Measurements from ENCODE around the gene LAMA3.

LAMA3 gene

GRCh38 chr18:23648940-23649607, 40.2 kb upstream of the LAMA3 start:
- no peak overlapping the region for H3K27ac ChIP-seq (ENCODE audit: extremely low read depth, low read depth, low read length)
- peaks cover 3% of the 10 kb centered on the region; the same call in 1 of the 2 replicates for H3K4me1 ChIP-seq (ENCODE audit: control insufficient read depth, insufficient read depth, low read length)
- POLR2A ChIA-PET: no interaction called here
- CTCF ChIA-PET: interaction anchor here (0.6 kb wide), 1 partner anchor 134 kb away, joined by 3 read pairs; no protein-coding TSS in a partner anchor
- H3K36me3 ChIP-seq (ENCODE audit: control insufficient read depth in 2 of 2, insufficient read depth in 1 of 2, low read length in 2 of 2): no peaks in the 10 kb centered on the region
- H3K4me3 ChIP-seq (ENCODE audit: low read depth, low read length): no peak overlapping the region
- no peak for TF ChIP-seq ZNF274 (IDR thresholded peaks at IDR 0.05; ENCODE audit: low read length)
- no peak for TF ChIP-seq ZNF274 (tag by site-specific recombination; IDR thresholded peaks at IDR 0.05; ENCODE audit: borderline replicate concordance)
- no peak for TF ChIP-seq IKZF3 (tag by site-specific recombination; IDR thresholded peaks at IDR 0.05)
- no peak for TF ChIP-seq ZNF416 (tag by site-specific recombination; IDR thresholded peaks at IDR 0.05)
- TF ChIP-seq ZNF571 (tag by site-specific recombination; IDR thresholded peaks at IDR 0.05): no peak
- no peak for TF ChIP-seq ZNF580 (tag by site-specific recombination; IDR thresholded peaks at IDR 0.05)
- no peak for TF ChIP-seq ZNF121 (tag by site-specific recombination; IDR thresholded peaks at IDR 0.05)
- TF ChIP-seq ZNF501 (tag by site-specific recombination; IDR thresholded peaks at IDR 0.05): no peak
- TF ChIP-seq KLF10 (tag by site-specific recombination; IDR thresholded peaks at IDR 0.05): no peak
- TF ChIP-seq ZNF184 (tag by site-specific recombination; IDR thresholded peaks at IDR 0.05): no peak
- no peaks in the 10 kb centered on the region for H3K9me3 ChIP-seq (ENCODE audit: control insufficient read depth, insufficient read depth, low read depth, low read length)

- Histone ChIP-seq H3K9me3 (ENCODE audit: control insufficient read depth, insufficient read depth, low read depth, low read length) (no peaks in the 10 kb centered on the region), H3K27ac (ENCODE audit: extremely low read depth, low read depth, low read length) (peak overlapping the region; percentile 13; the same call in 1 of the 2 replicates), H3K4me1 (ENCODE audit: control insufficient read depth, insufficient read depth, low read length) (peaks cover 3% of the 10 kb centered on the region; the same call in 1 of the 2 replicates), H3K36me3 (ENCODE audit: control insufficient read depth in 2 of 2, insufficient read depth in 1 of 2, low read length in 2 of 2) (no peaks in the 10 kb centered on the region), H3K4me3 (ENCODE audit: low read depth, low read length) (no peak overlapping the region)
- ChIA-PET CTCF (interaction anchor here (0.6 to 1.7 kb wide), 6 partner anchors 9 to 936 kb away, joined by 3 to 5 read pairs (median 4); no protein-coding TSS in a partner anchor), POLR2A (no interaction called here)
- peak; percentile 41; the same call in 1 of the 2 replicates for TF ChIP-seq FEZF1 (tag by site-specific recombination; IDR thresholded peaks at IDR 0.05)
- TF ChIP-seq RBAK (tag by site-specific recombination; IDR thresholded peaks at IDR 0.05): no peak
Measured at GRCh38 chr18:23650968-23651927, 38.0 kb upstream of the LAMA3 start.

GRCh38 chr18:23652232-23652631, 37.0 kb upstream of the LAMA3 start:
- Histone ChIP-seq H3K27ac (ENCODE audit: extremely low read depth, low read depth, low read length) (no peak overlapping the region), H3K4me1 (ENCODE audit: control insufficient read depth, insufficient read depth, low read length) (peaks cover 3% of the 10 kb centered on the region; the same call in 1 of the 2 replicates), H3K4me3 (ENCODE audit: low read depth, low read length) (no peak overlapping the region), H3K36me3 (ENCODE audit: control insufficient read depth in 2 of 2, insufficient read depth in 1 of 2, low read length in 2 of 2) (no peaks in the 10 kb centered on the region), H3K9me3 (ENCODE audit: control insufficient read depth, insufficient read depth, low read depth, low read length) (no peaks in the 10 kb centered on the region)
- ChIA-PET POLR2A (interaction anchor here (0.7 kb wide), 1 partner anchor 39 kb away, joined by 4 read pairs; no protein-coding TSS in a partner anchor), CTCF (interaction anchor here (0.6 to 1.7 kb wide), 7 partner anchors 10 to 937 kb away, joined by 3 to 5 read pairs (median 3); no protein-coding TSS in a partner anchor)
- TF ChIP-seq ZNF701 (tag by site-specific recombination; IDR thresholded peaks at IDR 0.05) (no peak), PBX3 (CRISPR knock-in tag; IDR thresholded peaks at IDR 0.05) (no peak), KLF17 (tag by site-specific recombination; IDR thresholded peaks at IDR 0.05) (no peak)
